Omental fat pad (tissue), 4 donors: Measurements from ENCODE around the gene KRR1. TPM values are rescaled to one million over a fixed set of nuclear protein-coding genes. Genes with fewer than 3 reads are reported as not detected.

Experiments used
- ATAC-seq: fragments of 150-250 bp; one replicate; pipeline ENCODE4 v1.9.1; 2016; ENCODE audit warnings: mild to moderate bottlenecking, moderate library complexity; ENCODE audit not compliant: low FRiP score
- DNase-seq: peaks from one replicate; pipeline ENCODE4 v3.0.0-alpha.2; 2019; ENCODE audit warnings: low spot score
- CTCF ChIP-seq, 3 donors: fragments of 450-650 bp; IDR thresholded peaks; one replicate each; pipeline ENCODE4 v1.5.1; 2016 to 2017; ENCODE audit warnings: antibody characterized with exemption in 3 of 3, mild to moderate bottlenecking in 3 of 3, moderate library complexity in 2 of 3
- total RNA-seq, 4 donors: library from RNA; depleted of rRNA; stranded (reverse); fragments of >200 nt; gene quantifications; one replicate each; pipeline ENCODE4 v1.1.0, GENCODE V29; 2016

Gene KRR1
- total RNA-seq, 4 donors from 2014 or later, result 28.8 to 39.9 (median 34.3) TPM

- TF ChIP-seq CTCF (IDR thresholded peaks at IDR 0.05), result no peak
- DNase-seq, result no peak
- no peak for ATAC-seq
These were observed 28.0 kb downstream of the KRR1 start for GRCh38 chr12:75483431-75483830.

DNA sequence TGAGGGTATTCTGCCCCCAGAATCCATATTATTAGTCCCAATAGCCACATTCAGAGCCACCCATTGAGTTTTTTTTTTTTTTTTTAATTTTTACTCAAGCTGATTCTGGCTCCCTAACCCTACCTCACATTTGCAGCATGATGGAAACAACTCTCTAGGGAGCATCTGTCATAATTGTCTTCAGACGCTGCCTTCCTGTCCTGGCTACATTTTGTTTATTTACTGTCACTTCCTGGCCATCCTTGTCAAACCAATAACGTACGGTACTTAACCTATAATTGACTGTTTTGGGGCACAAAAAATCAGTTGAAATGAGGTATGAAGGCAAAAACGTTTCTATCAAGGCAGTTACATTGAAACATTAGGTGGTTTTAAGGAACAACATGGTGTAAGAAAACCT lies 28.8 kb downstream of the KRR1 start:
- TF ChIP-seq CTCF (IDR thresholded peaks at IDR 0.05), result no peak
- no peak for ATAC-seq
- no peak for DNase-seq

- no peak for ATAC-seq
- TF ChIP-seq CTCF (IDR thresholded peaks at IDR 0.05), result no peak
- no peak for DNase-seq
These were observed 29.6 kb downstream of the KRR1 start for GRCh38 chr12:75481774-75482173.

DNA sequence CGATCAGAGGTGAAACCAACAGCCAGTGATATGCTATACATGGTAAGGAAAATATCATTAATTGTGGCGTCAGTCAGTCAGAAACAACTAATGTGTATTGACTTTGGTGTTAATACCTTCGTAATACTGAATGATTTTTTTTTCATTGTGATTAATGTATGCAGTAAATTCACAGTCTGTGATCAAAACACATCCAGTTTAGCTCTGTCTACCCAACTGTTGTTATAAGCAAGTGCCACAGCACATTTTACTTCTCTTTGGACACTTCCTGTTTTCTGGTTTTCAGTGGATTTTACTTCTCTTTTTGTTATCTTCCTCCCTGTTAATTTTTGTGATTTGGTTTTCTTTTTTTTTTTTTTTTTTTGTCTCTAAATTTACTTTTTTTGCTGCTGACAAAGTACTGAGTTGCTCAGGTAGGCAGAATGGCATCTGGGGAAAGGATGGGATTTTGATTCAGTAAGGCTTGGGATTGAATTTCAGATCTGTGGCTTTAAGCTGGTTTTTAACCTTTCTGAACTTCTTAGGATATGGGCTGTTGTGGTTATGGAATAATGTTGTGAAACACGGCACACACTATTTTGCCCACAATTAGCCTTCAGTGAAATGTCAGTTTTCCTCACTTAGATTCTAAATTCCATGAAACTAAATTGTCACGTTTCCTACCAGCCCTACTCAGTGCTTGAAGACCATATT lies 30.2 kb downstream of the KRR1 start:
- DNase-seq (no peak), ATAC-seq (no peak)
- no peak for TF ChIP-seq CTCF (IDR thresholded peaks at IDR 0.05)

- peak; percentile 44 for DNase-seq
- ATAC-seq, result peak; percentile 95
- TF ChIP-seq CTCF (IDR thresholded peaks at IDR 0.05), result no peak
These were observed 30.9 kb downstream of the KRR1 start, which contains the start of gene GLIPR1 for GRCh38 chr12:75480469-75480949. Gene GLIPR1 (plus strand): TSS chr12:75480755. CDS start chr12:75480881, 126 bp downstream.

GRCh38 chr12:75479963-75480461 lies 31.4 kb downstream of the KRR1 start:
- DNase-seq (no peak), ATAC-seq (peak; percentile 38)
- TF ChIP-seq CTCF (IDR thresholded peaks at IDR 0.05), result no peak
